ENCODE results near the gene MATK. TPM values are rescaled to one million over a fixed set of nuclear protein-coding genes. Genes with fewer than 3 reads are reported as not detected.

Gene MATK
- total and polyA plus RNA-seq, 7 donors: 1.8 to 7.7 (median 6.6) TPM; not detected in 4

DNA sequence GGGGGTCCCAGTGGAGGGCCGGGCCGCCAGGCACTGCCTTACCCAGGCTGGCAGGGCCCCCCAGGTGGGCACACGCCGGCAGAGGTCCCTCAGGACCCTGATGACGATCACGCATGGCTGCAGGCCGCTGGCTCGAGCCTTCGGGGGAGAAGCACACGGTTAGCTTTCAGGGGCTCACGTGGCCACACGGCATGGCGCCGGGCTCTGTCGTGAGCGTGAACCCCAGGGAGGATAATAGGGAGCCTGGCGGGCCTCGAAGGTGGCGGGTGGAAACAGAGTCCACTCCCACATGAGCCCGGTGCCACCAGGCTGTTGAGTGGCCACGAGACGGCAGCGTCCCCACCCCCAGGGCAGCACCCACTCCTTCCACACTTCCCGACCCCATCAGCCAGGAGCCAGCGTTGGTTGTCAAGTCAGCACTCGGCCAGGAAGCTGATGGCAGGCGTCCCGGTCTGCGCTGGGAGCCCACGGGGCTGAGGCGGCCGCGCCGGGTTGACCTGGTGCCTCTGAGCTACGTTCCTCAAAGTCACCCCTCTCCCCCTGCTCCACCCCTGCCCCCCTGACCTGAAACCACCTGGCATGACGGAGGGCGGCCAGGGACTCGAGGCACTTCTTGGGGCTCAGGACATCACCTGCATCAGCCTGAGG lies 24.7 kb upstream of the MATK start:
- no peaks in the 10 kb centered on the region for H3K9me3 ChIP-seq
- WGBS, 2 donors: 78 to 81% methylated on average over 38 of the region's 38 CpGs
- TF ChIP-seq POLR2A (IDR thresholded peaks at IDR 0.05) (no peak), EP300 (IDR thresholded peaks at IDR 0.05) (no peak), POLR2AphosphoS5 (IDR thresholded peaks at IDR 0.05) (no peak), CTCF (IDR thresholded peaks at IDR 0.05) (no peak)
- no peak overlapping the region for H3K27ac ChIP-seq
- H3K36me3 ChIP-seq: no peaks in the 10 kb centered on the region
- H3K4me1 ChIP-seq: no peaks in the 10 kb centered on the region
- intact Hi-C loops (cut with DNase I): no loop called here
- no peak for DNase-seq
- H3K4me3 ChIP-seq: no peak overlapping the region
- H3K27me3 ChIP-seq: peaks cover 0 to 11% (median 0%) of the 10 kb centered on the region in 3 donors

GRCh38 chr19:3809881-3810707 lies 23.9 kb upstream of the MATK start:
- 69 to 78% methylated on average over 26 of the region's 26 CpGs for WGBS, 2 donors
- intact Hi-C loops (cut with DNase I): no loop called here

GRCh38 chr19:3808420-3809143 lies 22.4 kb upstream of the MATK start:
- intact Hi-C loops (cut with DNase I): no loop called here
- 61 to 84% methylated on average over 33 of the region's 33 CpGs for WGBS, 2 donors
- no peaks in the 10 kb centered on the region for H3K4me1 ChIP-seq

More at GRCh38 chr19:3809881-3810707, 23.9 kb upstream of the MATK start:
- no peak overlapping the region for H3K27ac ChIP-seq
- peaks cover 0 to 11% (median 0%) of the 10 kb centered on the region in 3 donors for H3K27me3 ChIP-seq
- no peak for TF ChIP-seq POLR2AphosphoS5 (IDR thresholded peaks at IDR 0.05)
- no peak for TF ChIP-seq EP300 (IDR thresholded peaks at IDR 0.05)
- TF ChIP-seq POLR2A (IDR thresholded peaks at IDR 0.05): no peak
- TF ChIP-seq CTCF (IDR thresholded peaks at IDR 0.05): no peak
- H3K9me3 ChIP-seq: no peaks in the 10 kb centered on the region
- H3K4me3 ChIP-seq: no peak overlapping the region
- no peak for DNase-seq
- no peaks in the 10 kb centered on the region for H3K4me1 ChIP-seq
- H3K36me3 ChIP-seq: no peaks in the 10 kb centered on the region

More at GRCh38 chr19:3808420-3809143, 22.4 kb upstream of the MATK start:
- Histone ChIP-seq H3K27me3 (peaks cover 0 to 14% (median 3%) of the 10 kb centered on the region in 3 donors), H3K27ac (no peak overlapping the region), H3K36me3 (no peaks in the 10 kb centered on the region), H3K9me3 (no peaks in the 10 kb centered on the region), H3K4me3 (no peak overlapping the region)
- TF ChIP-seq CTCF (IDR thresholded peaks at IDR 0.05) (no peak), EP300 (IDR thresholded peaks at IDR 0.05) (no peak), POLR2AphosphoS5 (IDR thresholded peaks at IDR 0.05) (no peak), POLR2A (IDR thresholded peaks at IDR 0.05) (no peak)
- DNase-seq: no peak

Data from sigmoid colon (tissue), 7 donors.